ENCODE measurements around the gene C1QTNF8.

The C1QTNF8 gene

GRCh38 chr16:1069154-1069553 is 26.9 kb downstream of the C1QTNF8 start:
- Histone ChIP-seq H3K9me3 (replicated peaks in 1 of 11) (no peaks in the 10 kb centered on the region), H3K27me3 (peaks cover 90 to 100% (median 99%) of the 10 kb centered on the region in 11 experiments), H4K20me1 (peaks cover 0 to 80% (median 23%) of the 10 kb centered on the region in 11 experiments; a peak in 14 of 22 replicates), H3K4me2 (peak overlapping the region in 8 of 11 experiments; percentile 13 to 61 (median 47); a peak in 13 of 22 replicates), H3K9ac (no peak overlapping the region), H3K27ac (no peak overlapping the region), H3K36me3 (no peaks in the 10 kb centered on the region), H3K4me3 (no peak overlapping the region), H3K4me1 (peaks cover 0 to 26% (median 15%) of the 10 kb centered on the region in 10 experiments; a peak in 14 of 20 replicates)
- no peak for TF ChIP-seq Cebpa-rat (IDR thresholded peaks at IDR 0.05)

GRCh38 chr16:1068451-1068850 is 27.6 kb downstream of the C1QTNF8 start:
- no peaks in the 10 kb centered on the region for H3K36me3 ChIP-seq
- H3K4me2 ChIP-seq = peak overlapping the region in 8 of 11 experiments; percentile 13 to 61 (median 47); a peak in 13 of 22 replicates
- H3K9me3 ChIP-seq (replicated peaks in 1 of 11) = no peaks in the 10 kb centered on the region
- H3K4me3 ChIP-seq = no peak overlapping the region
- peaks cover 0 to 26% (median 15%) of the 10 kb centered on the region in 10 experiments; a peak in 14 of 20 replicates for H3K4me1 ChIP-seq
- H4K20me1 ChIP-seq = peaks cover 0 to 80% (median 18%) of the 10 kb centered on the region in 11 experiments; a peak in 13 of 22 replicates
- no peak overlapping the region for H3K9ac ChIP-seq
- no peak overlapping the region for H3K27ac ChIP-seq
- TF ChIP-seq Cebpa-rat (IDR thresholded peaks at IDR 0.05) = no peak
- peaks cover 87 to 100% (median 99%) of the 10 kb centered on the region in 11 experiments for H3K27me3 ChIP-seq

- H3K27me3 ChIP-seq = peaks cover 79 to 100% (median 99%) of the 10 kb centered on the region in 11 experiments
- no peak overlapping the region for H3K27ac ChIP-seq
- H3K4me2 ChIP-seq = peak overlapping the region in 4 of 11 experiments; percentile 47 to 60 (median 53); a peak in 6 of 22 replicates
- H4K20me1 ChIP-seq = peaks cover 0 to 82% (median 18%) of the 10 kb centered on the region in 11 experiments; a peak in 13 of 22 replicates
- no peak overlapping the region for H3K9ac ChIP-seq
- H3K36me3 ChIP-seq = no peaks in the 10 kb centered on the region
- no peaks in the 10 kb centered on the region for H3K9me3 ChIP-seq (replicated peaks in 1 of 11)
- H3K4me1 ChIP-seq = peaks cover 0 to 26% (median 15%) of the 10 kb centered on the region in 10 experiments; a peak in 14 of 20 replicates
- H3K4me3 ChIP-seq = no peak overlapping the region
- no peak for TF ChIP-seq Cebpa-rat (IDR thresholded peaks at IDR 0.05)
These were observed 28.4 kb downstream of the C1QTNF8 start for GRCh38 chr16:1067629-1068028.

- Histone ChIP-seq H3K9me3 (replicated peaks in 1 of 11) (no peaks in the 10 kb centered on the region), H4K20me1 (peaks cover 0 to 85% (median 18%) of the 10 kb centered on the region in 11 experiments; a peak in 13 of 22 replicates), H3K9ac (no peak overlapping the region), H3K36me3 (no peaks in the 10 kb centered on the region), H3K4me1 (peaks cover 0 to 26% (median 15%) of the 10 kb centered on the region in 10 experiments; a peak in 14 of 20 replicates), H3K4me3 (no peak overlapping the region), H3K4me2 (no peak overlapping the region), H3K27ac (no peak overlapping the region), H3K27me3 (peaks cover 71 to 97% (median 91%) of the 10 kb centered on the region in 11 experiments)
- no peak for TF ChIP-seq Cebpa-rat (IDR thresholded peaks at IDR 0.05)
These were observed 29.4 kb downstream of the C1QTNF8 start for GRCh38 chr16:1066584-1067172.

- peaks cover 60 to 87% (median 80%) of the 10 kb centered on the region in 11 experiments for H3K27me3 ChIP-seq
- H3K9ac ChIP-seq = no peak overlapping the region
- peaks cover 0 to 81% (median 17%) of the 10 kb centered on the region in 11 experiments; a peak in 13 of 22 replicates for H4K20me1 ChIP-seq
- H3K4me2 ChIP-seq = no peak overlapping the region
- H3K27ac ChIP-seq = no peak overlapping the region
- H3K4me3 ChIP-seq = no peak overlapping the region
- no peaks in the 10 kb centered on the region for H3K36me3 ChIP-seq
- TF ChIP-seq Cebpa-rat (IDR thresholded peaks at IDR 0.05) = no peak
- no peaks in the 10 kb centered on the region for H3K9me3 ChIP-seq (replicated peaks in 1 of 11)
- peaks cover 0 to 25% (median 15%) of the 10 kb centered on the region in 10 experiments; a peak in 14 of 20 replicates for H3K4me1 ChIP-seq
These were observed 30.4 kb downstream of the C1QTNF8 start for GRCh38 chr16:1065469-1066128.

GRCh38 chr16:1063728-1064127 is 32.3 kb downstream of the C1QTNF8 start:
- H3K4me1 ChIP-seq = peaks cover 0 to 15% (median 9%) of the 10 kb centered on the region in 10 experiments; a peak in 14 of 20 replicates
- no peak overlapping the region for H3K9ac ChIP-seq
- H3K4me2 ChIP-seq = no peak overlapping the region
- H4K20me1 ChIP-seq = peaks cover 0 to 62% (median 7%) of the 10 kb centered on the region in 11 experiments; a peak in 12 of 22 replicates
- no peaks in the 10 kb centered on the region for H3K36me3 ChIP-seq
- no peak overlapping the region for H3K27ac ChIP-seq
- H3K27me3 ChIP-seq = peaks cover 42 to 70% (median 64%) of the 10 kb centered on the region in 11 experiments
- no peak for TF ChIP-seq Cebpa-rat (IDR thresholded peaks at IDR 0.05)
- peaks cover 8 to 17% (median 13%) of the 10 kb centered on the region in 11 experiments for H3K9me3 ChIP-seq (replicated peaks in 1 of 11)
- no peak overlapping the region for H3K4me3 ChIP-seq

GRCh38 chr16:1062895-1063294 is 33.1 kb downstream of the C1QTNF8 start:
- peaks cover 34 to 67% (median 56%) of the 10 kb centered on the region in 11 experiments for H3K27me3 ChIP-seq
- no peak for TF ChIP-seq Cebpa-rat (IDR thresholded peaks at IDR 0.05)

GRCh38 chr16:1061769-1062505 is 34.1 kb downstream of the C1QTNF8 start:
- no peak overlapping the region for H3K4me3 ChIP-seq
- no peak overlapping the region for H3K9ac ChIP-seq
- H3K27me3 ChIP-seq = peaks cover 30 to 66% (median 52%) of the 10 kb centered on the region in 11 experiments
- no peaks in the 10 kb centered on the region; a peak in 2 of 20 replicates for H3K4me1 ChIP-seq
- H3K36me3 ChIP-seq = no peaks in the 10 kb centered on the region
- no peak overlapping the region for H3K27ac ChIP-seq
- no peak overlapping the region for H3K4me2 ChIP-seq
- H4K20me1 ChIP-seq = peaks cover 0 to 45% (median 0%) of the 10 kb centered on the region in 11 experiments; a peak in 9 of 22 replicates
- TF ChIP-seq Cebpa-rat (IDR thresholded peaks at IDR 0.05) = no peak
- H3K9me3 ChIP-seq (replicated peaks in 1 of 11) = peaks cover 19 to 33% (median 27%) of the 10 kb centered on the region in 11 experiments

More at GRCh38 chr16:1062895-1063294, 33.1 kb downstream of the C1QTNF8 start:
- Histone ChIP-seq H3K4me1 (peaks cover 0 to 7% (median under 1%) of the 10 kb centered on the region in 10 experiments; a peak in 7 of 20 replicates), H3K4me2 (no peak overlapping the region), H3K9me3 (replicated peaks in 1 of 11) (peaks cover 14 to 24% (median 19%) of the 10 kb centered on the region in 11 experiments), H3K4me3 (no peak overlapping the region), H3K36me3 (no peaks in the 10 kb centered on the region), H4K20me1 (peaks cover 0 to 55% (median under 1%) of the 10 kb centered on the region in 11 experiments; a peak in 11 of 22 replicates), H3K27ac (no peak overlapping the region), H3K9ac (no peak overlapping the region)
